D721Med (cell line): ENCODE data around the gene COL23A1.

ENCODE experiments used
- DNase-seq: peaks from one replicate; pipeline ENCODE4 v3.0.0; 2011; ENCODE audit warnings: low spot score; ENCODE audit not compliant: insufficient read length
- FAIRE-seq: peaks from 2 replicates; lab custom pipeline; 2011; peaks lifted over from hg19 to GRCh38; lab: Jason Lieb, UNC
- CTCF ChIP-seq: IDR thresholded peaks from 2 replicates; pipeline ENCODE4 v1.5.1; 2012; ENCODE audit warnings: mild to moderate bottlenecking, control low read depth; ENCODE audit not compliant: insufficient read depth; ENCODE audit errors: missing control alignments

Gene COL23A1

GRCh38 chr5:178281331-178281730 lies 308.9 kb downstream of the COL23A1 start:
- FAIRE-seq = no peak
- TF ChIP-seq CTCF = no peak
- no peak for DNase-seq

GRCh38 chr5:178280631-178281030 lies 309.6 kb downstream of the COL23A1 start:
- no peak for TF ChIP-seq CTCF
- FAIRE-seq = no peak
- no peak for DNase-seq

- TF ChIP-seq CTCF = peak; percentile 89
- DNase-seq (peak; percentile 94), FAIRE-seq (no peak)
These were observed 310.3 kb downstream of the COL23A1 start for GRCh38 chr5:178279723-178280438.

GRCh38 chr5:178279026-178279722 lies 311.0 kb downstream of the COL23A1 start:
- TF ChIP-seq CTCF = no peak
- FAIRE-seq (no peak), DNase-seq (no peak)

- FAIRE-seq (no peak), DNase-seq (no peak)
- TF ChIP-seq CTCF = no peak
These were observed 311.7 kb downstream of the COL23A1 start for GRCh38 chr5:178278358-178279023.

GRCh38 chr5:178277866-178278265 lies 312.3 kb downstream of the COL23A1 start:
- FAIRE-seq (no peak), DNase-seq (no peak)
- no peak for TF ChIP-seq CTCF
